Naive B cell (primary cell): ENCODE measurements around the gene MYO9B. TPM values are rescaled to one million over a fixed set of nuclear protein-coding genes. Genes with fewer than 3 reads are reported as not detected.

Source experiments
- ATAC-seq, 2 donors: fragments of 150-1000 bp; cut with Tn5 transposase; 2 replicates each; pipeline ENCODE4 v1.10.0; 2021; ENCODE audit warnings: low read depth in 2 of 2, mild to moderate bottlenecking in 2 of 2, moderate library complexity in 2 of 2
- DNase-seq: peaks from one replicate; pipeline ENCODE4 v3.0.0; 2022
- H3K27ac Mint-ChIP-seq, 6 donors: one replicate each; pipeline ENCODE4 v1.8.0; 2020 to 2022; ENCODE audit warnings: mild to moderate bottlenecking in 6 of 6, mixed read lengths in 6 of 6, moderate library complexity in 5 of 6, inconsistent platforms in 2 of 6
- H3K27me3 Mint-ChIP-seq, 3 donors: one replicate each; pipeline ENCODE4 v1.8.0; 2021 to 2022; ENCODE audit warnings: mixed read lengths in 3 of 3, mild to moderate bottlenecking in 1 of 3
- H3K36me3 Mint-ChIP-seq, 2 donors: one replicate each; pipeline ENCODE4 v1.8.0; 2020 to 2022; ENCODE audit warnings: mixed read lengths in 2 of 2, inconsistent platforms in 1 of 2, mild to moderate bottlenecking in 1 of 2
- H3K4me1 Mint-ChIP-seq, 3 donors: one replicate each; pipeline ENCODE4 v1.8.0; 2020 to 2022; ENCODE audit warnings: mixed read lengths in 3 of 3, inconsistent platforms in 1 of 3, mild to moderate bottlenecking in 1 of 3, moderate library complexity in 1 of 3
- H3K4me3 Mint-ChIP-seq, 8 donors: one replicate each; pipeline ENCODE4 v1.8.0; 2020 to 2022; ENCODE audit warnings: mild to moderate bottlenecking in 8 of 8, mixed read lengths in 8 of 8, moderate library complexity in 8 of 8, inconsistent platforms in 2 of 8
- H3K9me3 Mint-ChIP-seq, 7 donors: one replicate each; pipeline ENCODE4 v1.8.0; 2020 to 2022; ENCODE audit warnings: mixed read lengths in 7 of 7, mild to moderate bottlenecking in 5 of 7, inconsistent platforms in 2 of 7, moderate library complexity in 1 of 7
- polyA plus RNA-seq, 6 donors: library from polyadenylated mRNA; unstranded; fragments of 300-500 nt; fragmentation: Illumina TruSeq; gene quantifications; one replicate each; pipeline ENCODE4 v1.2.3, GENCODE V29; 2021; ENCODE audit warnings: low read depth in 6 of 6

Gene MYO9B
- polyA plus RNA-seq, 6 donors from 2014 or later = 3.1 to 34.9 (median 6.9) TPM

- Mint-ChIP-seq H3K27ac (peak overlapping the region in 1 of 6 donors; percentile 74), H3K4me1 (peaks cover 7 to 18% (median 15%) of the 10 kb centered on the region in 3 donors), H3K4me3 (peak overlapping the region in 6 of 8 donors; percentile 26 to 84 (median 62)), H3K27me3 (no peaks in the 10 kb centered on the region), H3K36me3 (no peaks in the 10 kb centered on the region), H3K9me3 (no peaks in the 10 kb centered on the region)
- DNase-seq (no peak), ATAC-seq (no peak)
These were observed 162.4 kb downstream of the MYO9B start for GRCh38 chr19:17237747-17238706.

GRCh38 chr19:17240062-17240752 lies 164.6 kb downstream of the MYO9B start:
- Mint-ChIP-seq H3K27ac (peak overlapping the region in 2 of 6 donors; percentile 51 to 70), H3K36me3 (no peaks in the 10 kb centered on the region), H3K4me3 (peak overlapping the region in 2 of 8 donors; percentile 30 to 52)

GRCh38 chr19:17240826-17241399 lies 165.3 kb downstream of the MYO9B start:
- DNase-seq (no peak), ATAC-seq (no peak)
- H3K4me3 Mint-ChIP-seq = peak overlapping the region in 2 of 8 donors; percentile 59 to 75
- peaks cover 6 to 22% (median 7%) of the 10 kb centered on the region in 3 donors for H3K4me1 Mint-ChIP-seq
- no peaks in the 10 kb centered on the region for H3K9me3 Mint-ChIP-seq
- H3K27me3 Mint-ChIP-seq = no peaks in the 10 kb centered on the region
- H3K27ac Mint-ChIP-seq = peak overlapping the region in 2 of 6 donors; percentile 9 to 70
- H3K36me3 Mint-ChIP-seq = no peaks in the 10 kb centered on the region

More at GRCh38 chr19:17240062-17240752, 164.6 kb downstream of the MYO9B start:
- no peak for DNase-seq
- no peaks in the 10 kb centered on the region for H3K27me3 Mint-ChIP-seq
- ATAC-seq = no peak
- H3K4me1 Mint-ChIP-seq = peaks cover 6 to 22% (median 8%) of the 10 kb centered on the region in 3 donors
- H3K9me3 Mint-ChIP-seq = no peaks in the 10 kb centered on the region

GRCh38 chr19:17242431-17243208 lies 167.0 kb downstream of the MYO9B start:
- peaks cover 16 to 32% (median 21%) of the 10 kb centered on the region in 3 donors for H3K4me1 Mint-ChIP-seq
- H3K4me3 Mint-ChIP-seq = peak overlapping the region in 5 of 8 donors; percentile 4 to 82 (median 47)
- H3K27me3 Mint-ChIP-seq = no peaks in the 10 kb centered on the region
- no peaks in the 10 kb centered on the region for H3K9me3 Mint-ChIP-seq
- peak overlapping the region in 3 of 6 donors; percentile 51 to 75 (median 62) for H3K27ac Mint-ChIP-seq
- DNase-seq (no peak), ATAC-seq (no peak)
- no peaks in the 10 kb centered on the region for H3K36me3 Mint-ChIP-seq

GRCh38 chr19:17243211-17243829 lies 167.7 kb downstream of the MYO9B start:
- Mint-ChIP-seq H3K4me1 (peaks cover 16 to 32% (median 21%) of the 10 kb centered on the region in 3 donors), H3K27ac (peak overlapping the region in 5 of 6 donors; percentile 20 to 75 (median 51)), H3K27me3 (no peaks in the 10 kb centered on the region), H3K36me3 (no peaks in the 10 kb centered on the region), H3K9me3 (no peaks in the 10 kb centered on the region), H3K4me3 (peak overlapping the region in 6 of 8 donors; percentile 5 to 82 (median 64))
- DNase-seq (no peak), ATAC-seq (no peak)

- ATAC-seq = no peak
- H3K9me3 Mint-ChIP-seq = no peaks in the 10 kb centered on the region
- peak overlapping the region; percentile 44 to 80 (median 68) for H3K4me3 Mint-ChIP-seq
- H3K27ac Mint-ChIP-seq = peak overlapping the region in 4 of 6 donors; percentile 20 to 74 (median 49)
- no peak for DNase-seq
- H3K4me1 Mint-ChIP-seq = peaks cover 16 to 32% (median 21%) of the 10 kb centered on the region in 3 donors
- no peaks in the 10 kb centered on the region for H3K27me3 Mint-ChIP-seq
- no peaks in the 10 kb centered on the region for H3K36me3 Mint-ChIP-seq
These were observed 168.4 kb downstream of the MYO9B start for GRCh38 chr19:17243830-17244617.

GRCh38 chr19:17244618-17245534 lies 169.3 kb downstream of the MYO9B start:
- DNase-seq (no peak), ATAC-seq (peak in 1 of 2 donors; percentile 3)
- no peaks in the 10 kb centered on the region for H3K27me3 Mint-ChIP-seq
- H3K4me1 Mint-ChIP-seq = peaks cover 16 to 32% (median 23%) of the 10 kb centered on the region in 3 donors
- no peaks in the 10 kb centered on the region for H3K9me3 Mint-ChIP-seq
- H3K4me3 Mint-ChIP-seq = peak overlapping the region; percentile 37 to 80 (median 68)
- H3K36me3 Mint-ChIP-seq = no peaks in the 10 kb centered on the region
- H3K27ac Mint-ChIP-seq = peak overlapping the region in 3 of 6 donors; percentile 44 to 74 (median 54)

- no peak for DNase-seq
- Mint-ChIP-seq H3K4me1 (peaks cover 16 to 32% (median 27%) of the 10 kb centered on the region in 3 donors), H3K36me3 (no peaks in the 10 kb centered on the region), H3K9me3 (no peaks in the 10 kb centered on the region), H3K27me3 (no peaks in the 10 kb centered on the region), H3K4me3 (peak within 1 kb of the TSS; percentile 81 to 98 (median 95)), H3K27ac (peak within 1 kb of the TSS; percentile 63 to 98 (median 92))
- peak; percentile 24 to 25 for ATAC-seq
These were observed 170.0 kb downstream of the MYO9B start, which contains the start of gene NR2F6 for GRCh38 chr19:17245535-17245984. NR2F6 (minus strand) TSS chr19:17245919; CDS start chr19:17245220, 699 bp downstream.

GRCh38 chr19:17246681-17247425 lies 171.3 kb downstream of the MYO9B start:
- peak overlapping the region in 2 of 6 donors; percentile 92 to 98 for H3K27ac Mint-ChIP-seq
- ATAC-seq (no peak), DNase-seq (no peak)
- H3K36me3 Mint-ChIP-seq = no peaks in the 10 kb centered on the region
- peak overlapping the region; percentile 81 to 98 (median 95) for H3K4me3 Mint-ChIP-seq
- no peaks in the 10 kb centered on the region for H3K27me3 Mint-ChIP-seq
- peaks cover 16 to 29% (median 27%) of the 10 kb centered on the region in 3 donors for H3K4me1 Mint-ChIP-seq
- H3K9me3 Mint-ChIP-seq = no peaks in the 10 kb centered on the region
